Mesodermal cell (in vitro differentiated cells): Measurements from ENCODE around the gene SS18.

Experiments
- H3K27ac ChIP-seq: 2 replicates; pipeline ENCODE4 v1.7.0; 2013; ENCODE audit warnings: mild to moderate bottlenecking, low read depth, low read length, moderate library complexity; ENCODE audit not compliant: severe bottlenecking
- H3K36me3 ChIP-seq: 2 replicates; pipeline ENCODE4 v1.7.1; 2013; ENCODE audit warnings: mild to moderate bottlenecking, low read length, moderate library complexity; ENCODE audit not compliant: control insufficient read depth, insufficient read depth
- H3K4me1 ChIP-seq: one replicate; pipeline ENCODE4 v1.7.1; 2013; ENCODE audit warnings: mild to moderate bottlenecking, low read length; ENCODE audit not compliant: insufficient read depth, control insufficient read depth, poor library complexity, severe bottlenecking
- H3K4me3 ChIP-seq: 2 replicates; pipeline ENCODE4 v1.7.0; 2013; ENCODE audit warnings: low read length, control low read depth, mild to moderate bottlenecking; ENCODE audit not compliant: insufficient read depth, poor library complexity, severe bottlenecking; ENCODE audit errors: extremely low read depth
- H3K9me3 ChIP-seq: 2 replicates; pipeline ENCODE4 v1.7.1; 2013; ENCODE audit warnings: mild to moderate bottlenecking, low read length, moderate library complexity; ENCODE audit not compliant: control insufficient read depth
- WGBS, 2 experiments: methylation state at CpG; one replicate each; pipeline ENCODE4 v1.1.5; 2013; ENCODE audit warnings: missing lambda C conversion rate in 2 of 2; ENCODE audit not compliant: insufficient coverage in 2 of 2; 5-methylcytosine and 5-hydroxymethylcytosine counted together

Gene SS18

GRCh38 chr18:26071725-26072124 is 18.7 kb downstream of the SS18 start:
- Histone ChIP-seq H3K4me3 (no peak overlapping the region), H3K27ac (no peak overlapping the region), H3K9me3 (no peaks in the 10 kb centered on the region), H3K36me3 (peaks cover 71% of the 10 kb centered on the region), H3K4me1 (no peaks in the 10 kb centered on the region)
- WGBS, 2 experiments = 100% methylated on average over 1 of the region's 2 CpGs

GRCh38 chr18:26071020-26071419 is 19.4 kb downstream of the SS18 start:
- Histone ChIP-seq H3K27ac (no peak overlapping the region), H3K4me3 (no peak overlapping the region), H3K9me3 (no peaks in the 10 kb centered on the region), H3K4me1 (no peaks in the 10 kb centered on the region), H3K36me3 (peaks cover 68% of the 10 kb centered on the region)

GRCh38 chr18:26059357-26059756 is 31.1 kb downstream of the SS18 start:
- Histone ChIP-seq H3K27ac (no peak overlapping the region), H3K36me3 (peaks cover 39% of the 10 kb centered on the region), H3K4me3 (no peak overlapping the region), H3K4me1 (peaks cover 5% of the 10 kb centered on the region), H3K9me3 (no peaks in the 10 kb centered on the region)
- WGBS, 2 experiments = 91 to 100% methylated on average over 1 of the region's 2 CpGs

GRCh38 chr18:26057344-26057773 is 33.1 kb downstream of the SS18 start:
- WGBS, 2 experiments = 62 to 70% methylated on average over 3 to 5 of the region's 7 CpGs
- Histone ChIP-seq H3K4me3 (no peak overlapping the region), H3K4me1 (peaks cover 5% of the 10 kb centered on the region), H3K9me3 (no peaks in the 10 kb centered on the region), H3K36me3 (peaks cover 44% of the 10 kb centered on the region), H3K27ac (peak overlapping the region; percentile 31)

GRCh38 chr18:26056291-26056690 is 34.1 kb downstream of the SS18 start:
- no peaks in the 10 kb centered on the region for H3K9me3 ChIP-seq
- peaks cover 46% of the 10 kb centered on the region for H3K36me3 ChIP-seq
- no peak overlapping the region for H3K27ac ChIP-seq
- WGBS, 2 experiments = no CpG with 5 or more reads among the region's 1 CpG
- peaks cover 5% of the 10 kb centered on the region for H3K4me1 ChIP-seq
- H3K4me3 ChIP-seq = no peak overlapping the region

GRCh38 chr18:26052505-26052904 is 37.9 kb downstream of the SS18 start:
- Histone ChIP-seq H3K4me1 (no peaks in the 10 kb centered on the region), H3K36me3 (peaks cover 66% of the 10 kb centered on the region), H3K4me3 (no peak overlapping the region), H3K9me3 (no peaks in the 10 kb centered on the region), H3K27ac (no peak overlapping the region)

GRCh38 chr18:26051843-26052242 is 38.6 kb downstream of the SS18 start:
- Histone ChIP-seq H3K27ac (no peak overlapping the region), H3K36me3 (peaks cover 64% of the 10 kb centered on the region), H3K4me3 (no peak overlapping the region), H3K9me3 (no peaks in the 10 kb centered on the region), H3K4me1 (no peaks in the 10 kb centered on the region)
- WGBS, 2 experiments = no CpG with 5 or more reads among the region's 1 CpG

GRCh38 chr18:26046419-26047077 is 43.9 kb downstream of the SS18 start:
- peaks cover 52% of the 10 kb centered on the region for H3K36me3 ChIP-seq
- H3K9me3 ChIP-seq = no peaks in the 10 kb centered on the region
- H3K4me1 ChIP-seq = no peaks in the 10 kb centered on the region
- no peak overlapping the region for H3K4me3 ChIP-seq
- H3K27ac ChIP-seq = no peak overlapping the region

- no peak overlapping the region for H3K27ac ChIP-seq
- WGBS, 2 experiments = 83 to 96% methylated on average over 2 of the region's 3 CpGs
- H3K9me3 ChIP-seq = no peaks in the 10 kb centered on the region
- H3K4me3 ChIP-seq = no peak overlapping the region
- H3K4me1 ChIP-seq = no peaks in the 10 kb centered on the region
- peaks cover 39% of the 10 kb centered on the region for H3K36me3 ChIP-seq
Observed at GRCh38 chr18:26044807-26045206, 45.6 kb downstream of the SS18 start.

- H3K9me3 ChIP-seq = no peaks in the 10 kb centered on the region
- no peaks in the 10 kb centered on the region for H3K4me1 ChIP-seq
- peaks cover 28% of the 10 kb centered on the region for H3K36me3 ChIP-seq
- WGBS, 2 experiments = no CpG with 5 or more reads among the region's 1 CpG
- no peak overlapping the region for H3K27ac ChIP-seq
- no peak overlapping the region for H3K4me3 ChIP-seq
Observed at GRCh38 chr18:26040051-26040656, 50.3 kb downstream of the SS18 start.

- Histone ChIP-seq H3K4me1 (no peaks in the 10 kb centered on the region), H3K4me3 (no peak overlapping the region), H3K27ac (no peak overlapping the region), H3K9me3 (no peaks in the 10 kb centered on the region), H3K36me3 (peaks cover 33% of the 10 kb centered on the region)
- no CpG with 5 or more reads among the region's 1 CpG for WGBS, 2 experiments
Observed at GRCh38 chr18:26039203-26039602, 51.2 kb downstream of the SS18 start.
